ENCODE data around the gene UMODL1. TPM values are rescaled to one million over a fixed set of nuclear protein-coding genes. Genes with fewer than 3 reads are reported as not detected.
A peak's percentile ranks its signal among the peaks of the same experiment; 100 is the strongest.

UMODL1 gene
- polyA plus RNA-seq, 1 donor, result 0.67 TPM

DNA sequence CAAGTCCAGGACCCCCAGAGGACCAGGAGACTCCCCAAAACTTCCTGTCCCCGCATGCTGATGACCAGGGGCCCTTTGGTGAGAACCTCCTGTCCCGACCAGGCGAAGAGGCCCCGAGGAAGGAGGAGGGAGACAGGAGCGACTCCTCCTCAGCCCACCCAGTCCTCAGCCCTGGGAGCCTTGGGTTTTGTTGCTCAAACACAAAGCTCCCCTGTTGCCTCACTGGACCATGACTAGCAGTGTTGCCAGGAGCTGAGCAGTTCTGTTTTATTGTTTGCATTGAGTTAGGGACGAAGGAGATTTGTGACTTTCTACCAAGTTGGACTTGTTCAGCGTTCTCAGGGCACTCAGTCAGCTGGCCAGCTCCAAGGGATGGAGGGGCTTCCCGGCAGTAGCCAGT, 10.0 kb downstream of the UMODL1 start:
- peaks cover under 1% of the 10 kb centered on the region for H3K9me3 ChIP-seq (ENCODE audit: control insufficient read depth, low read depth, low read length)
- H3K4me1 ChIP-seq (ENCODE audit: control insufficient read depth, insufficient read depth, low read length), result peaks cover 3% of the 10 kb centered on the region
- no peak overlapping the region for H3K4me3 ChIP-seq (ENCODE audit: low read length)
- DNase-seq, result no peak
- H3K36me3 ChIP-seq (ENCODE audit: control insufficient read depth, insufficient read depth, low read length), result no peaks in the 10 kb centered on the region
- no peak overlapping the region for H3K27ac ChIP-seq (ENCODE audit: low read length)
- no CpG with 5 or more reads among the region's 8 CpGs for WGBS (ENCODE audit: insufficient coverage, low lambda C conversion rate)
- H3K27me3 ChIP-seq (ENCODE audit: control insufficient read depth, insufficient read depth, low read length), result no peaks in the 10 kb centered on the region

DNA sequence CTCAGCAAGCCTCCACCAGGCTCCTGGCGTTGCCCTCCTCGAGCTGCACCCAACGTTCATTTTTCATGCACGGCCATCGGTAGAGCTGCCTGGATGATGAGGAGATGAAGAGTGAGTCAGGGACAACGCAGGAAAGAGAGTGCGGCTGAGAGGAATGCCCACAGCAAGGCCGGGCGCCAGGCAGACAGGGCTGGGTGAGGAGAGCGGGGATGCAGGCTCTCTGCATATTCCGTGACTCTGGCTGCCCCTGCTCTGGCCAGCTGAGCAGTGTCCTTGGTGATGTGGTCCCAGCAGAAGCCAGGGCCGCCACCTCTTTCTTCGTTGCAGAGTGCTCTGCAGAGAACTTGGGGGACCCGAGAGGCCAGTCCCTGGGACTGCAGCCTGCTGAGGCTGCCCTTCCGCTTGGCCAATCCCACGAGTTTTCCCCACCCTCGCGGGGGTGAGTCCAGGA, 10.8 kb downstream of the UMODL1 start:
- Histone ChIP-seq H3K4me3 (ENCODE audit: low read length) (no peak overlapping the region), H3K27me3 (ENCODE audit: control insufficient read depth, insufficient read depth, low read length) (no peaks in the 10 kb centered on the region), H3K36me3 (ENCODE audit: control insufficient read depth, insufficient read depth, low read length) (no peaks in the 10 kb centered on the region), H3K27ac (ENCODE audit: low read length) (no peak overlapping the region), H3K9me3 (ENCODE audit: control insufficient read depth, low read depth, low read length) (no peaks in the 10 kb centered on the region), H3K4me1 (ENCODE audit: control insufficient read depth, insufficient read depth, low read length) (peaks cover 3% of the 10 kb centered on the region)
- no peak for DNase-seq
- WGBS (ENCODE audit: insufficient coverage, low lambda C conversion rate), result no CpG with 5 or more reads among the region's 18 CpGs

GRCh38 chr21:42082501-42083360, 11.6 kb downstream of the UMODL1 start:
- H3K36me3 ChIP-seq (ENCODE audit: control insufficient read depth, insufficient read depth, low read length), result no peaks in the 10 kb centered on the region
- no peaks in the 10 kb centered on the region for H3K27me3 ChIP-seq (ENCODE audit: control insufficient read depth, insufficient read depth, low read length)
- WGBS (ENCODE audit: insufficient coverage, low lambda C conversion rate), result no CpG with 5 or more reads among the region's 22 CpGs
- no peak overlapping the region for H3K27ac ChIP-seq (ENCODE audit: low read length)
- DNase-seq, result no peak
- H3K4me1 ChIP-seq (ENCODE audit: control insufficient read depth, insufficient read depth, low read length), result peaks cover 1% of the 10 kb centered on the region
- H3K9me3 ChIP-seq (ENCODE audit: control insufficient read depth, low read depth, low read length), result no peaks in the 10 kb centered on the region
- no peak overlapping the region for H3K4me3 ChIP-seq (ENCODE audit: low read length)

- no peak for DNase-seq
- Histone ChIP-seq H3K36me3 (ENCODE audit: control insufficient read depth, insufficient read depth, low read length) (no peaks in the 10 kb centered on the region), H3K4me3 (ENCODE audit: low read length) (no peak overlapping the region), H3K27me3 (ENCODE audit: control insufficient read depth, insufficient read depth, low read length) (no peaks in the 10 kb centered on the region), H3K9me3 (ENCODE audit: control insufficient read depth, low read depth, low read length) (no peaks in the 10 kb centered on the region), H3K27ac (ENCODE audit: low read length) (no peak overlapping the region), H3K4me1 (ENCODE audit: control insufficient read depth, insufficient read depth, low read length) (no peaks in the 10 kb centered on the region)
- WGBS (ENCODE audit: insufficient coverage, low lambda C conversion rate), result no CpG with 5 or more reads among the region's 6 CpGs
Observed at GRCh38 chr21:42083361-42083690, 12.2 kb downstream of the UMODL1 start.

DNA sequence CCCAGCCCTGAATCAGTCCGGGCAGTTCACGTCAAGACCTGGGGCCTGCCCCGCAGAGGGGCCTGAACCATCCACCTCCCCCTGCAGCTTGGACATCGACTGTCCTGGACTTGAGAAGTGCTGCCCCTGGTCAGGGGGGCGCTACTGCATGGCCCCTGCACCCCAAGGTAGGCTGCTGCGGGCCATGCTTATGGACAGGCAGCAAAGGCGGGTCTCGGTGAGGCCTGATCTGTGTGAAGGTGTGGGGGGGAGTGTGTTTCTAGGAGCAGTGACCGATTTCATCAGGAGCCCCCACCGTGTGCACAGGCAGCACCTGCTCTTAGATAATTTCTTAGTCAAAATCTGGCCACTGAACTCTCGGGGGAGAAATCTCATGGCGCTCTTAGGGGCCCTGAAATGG, 13.0 kb downstream of the UMODL1 start:
- H3K4me1 ChIP-seq (ENCODE audit: control insufficient read depth, insufficient read depth, low read length), result peaks cover under 1% of the 10 kb centered on the region
- H3K27me3 ChIP-seq (ENCODE audit: control insufficient read depth, insufficient read depth, low read length), result no peaks in the 10 kb centered on the region
- no peaks in the 10 kb centered on the region for H3K36me3 ChIP-seq (ENCODE audit: control insufficient read depth, insufficient read depth, low read length)
- H3K27ac ChIP-seq (ENCODE audit: low read length), result no peak overlapping the region
- H3K4me3 ChIP-seq (ENCODE audit: low read length), result no peak overlapping the region
- WGBS (ENCODE audit: insufficient coverage, low lambda C conversion rate), result no CpG with 5 or more reads among the region's 12 CpGs
- no peak for DNase-seq
- no peaks in the 10 kb centered on the region for H3K9me3 ChIP-seq (ENCODE audit: control insufficient read depth, low read depth, low read length)

- WGBS (ENCODE audit: insufficient coverage, low lambda C conversion rate), result 100% methylated on average over 1 of the region's 16 CpGs
- H3K27ac ChIP-seq (ENCODE audit: low read length), result no peak overlapping the region
Observed at GRCh38 chr21:42085246-42086077, 14.3 kb downstream of the UMODL1 start.

DNA sequence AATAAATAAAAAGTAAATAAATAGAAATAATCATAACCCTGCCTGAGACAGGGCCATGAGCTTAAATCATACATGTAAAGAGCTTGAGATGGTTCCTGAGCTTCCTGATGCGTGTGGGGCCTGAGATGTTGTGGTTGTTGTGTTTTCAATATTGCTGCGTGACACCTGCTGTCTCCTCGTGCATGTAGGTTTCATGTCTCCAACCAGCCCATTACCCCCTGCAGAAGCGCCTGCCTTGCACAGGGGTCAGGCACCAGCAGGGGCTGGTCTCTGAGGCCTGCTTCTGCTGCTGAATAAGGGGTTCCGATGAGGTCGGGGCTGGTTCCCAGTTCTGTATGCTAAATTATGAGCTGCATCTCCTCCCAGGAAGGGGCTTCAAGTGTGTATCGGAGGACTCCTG, 15.9 kb downstream of the UMODL1 start:
- DNase-seq, result no peak
- H3K27ac ChIP-seq (ENCODE audit: low read length), result no peak overlapping the region
- H3K4me3 ChIP-seq (ENCODE audit: low read length), result no peak overlapping the region
- no peaks in the 10 kb centered on the region for H3K36me3 ChIP-seq (ENCODE audit: control insufficient read depth, insufficient read depth, low read length)
- WGBS (ENCODE audit: insufficient coverage, low lambda C conversion rate), result no CpG with 5 or more reads among the region's 7 CpGs
- peaks cover 2% of the 10 kb centered on the region for H3K4me1 ChIP-seq (ENCODE audit: control insufficient read depth, insufficient read depth, low read length)
- no peaks in the 10 kb centered on the region for H3K27me3 ChIP-seq (ENCODE audit: control insufficient read depth, insufficient read depth, low read length)
- H3K9me3 ChIP-seq (ENCODE audit: control insufficient read depth, low read depth, low read length), result peaks cover 4% of the 10 kb centered on the region

More at GRCh38 chr21:42085246-42086077, 14.3 kb downstream of the UMODL1 start:
- peaks cover 2% of the 10 kb centered on the region for H3K4me1 ChIP-seq (ENCODE audit: control insufficient read depth, insufficient read depth, low read length)
- H3K27me3 ChIP-seq (ENCODE audit: control insufficient read depth, insufficient read depth, low read length), result no peaks in the 10 kb centered on the region
- H3K9me3 ChIP-seq (ENCODE audit: control insufficient read depth, low read depth, low read length), result peaks cover 4% of the 10 kb centered on the region
- no peaks in the 10 kb centered on the region for H3K36me3 ChIP-seq (ENCODE audit: control insufficient read depth, insufficient read depth, low read length)
- H3K4me3 ChIP-seq (ENCODE audit: low read length), result no peak overlapping the region
- no peak for DNase-seq

GRCh38 chr21:42088148-42088547, 17.0 kb downstream of the UMODL1 start:
- no peak for DNase-seq
- WGBS (ENCODE audit: insufficient coverage, low lambda C conversion rate), result no CpG with 5 or more reads among the region's 14 CpGs
- no peaks in the 10 kb centered on the region for H3K36me3 ChIP-seq (ENCODE audit: control insufficient read depth, insufficient read depth, low read length)

DNA sequence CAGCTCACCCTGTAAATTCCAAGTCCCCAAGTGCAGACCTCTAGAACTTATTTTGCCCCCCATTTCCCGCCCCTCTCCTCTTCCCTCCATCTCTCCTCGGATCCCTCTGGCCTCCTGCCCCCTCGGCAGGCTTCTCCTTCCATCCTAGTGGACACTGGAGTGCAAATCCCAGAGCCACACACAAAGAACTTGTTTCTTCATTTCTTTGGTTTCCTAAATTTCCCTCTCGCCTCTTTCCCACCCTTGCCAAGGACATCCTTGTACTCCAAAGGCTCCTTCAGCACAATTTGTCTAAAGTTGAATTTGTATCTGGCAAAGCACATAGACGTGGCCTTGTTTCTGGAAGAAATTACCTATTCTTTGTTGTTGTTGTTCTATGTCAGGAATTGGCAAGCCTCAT, 17.5 kb downstream of the UMODL1 start:
- no peaks in the 10 kb centered on the region for H3K27me3 ChIP-seq (ENCODE audit: control insufficient read depth, insufficient read depth, low read length)
- WGBS (ENCODE audit: insufficient coverage, low lambda C conversion rate), result 95% methylated on average over 3 of the region's 5 CpGs
- no peak overlapping the region for H3K27ac ChIP-seq (ENCODE audit: low read length)
- H3K36me3 ChIP-seq (ENCODE audit: control insufficient read depth, insufficient read depth, low read length), result no peaks in the 10 kb centered on the region
- peaks cover 4% of the 10 kb centered on the region for H3K9me3 ChIP-seq (ENCODE audit: control insufficient read depth, low read depth, low read length)
- no peak overlapping the region for H3K4me3 ChIP-seq (ENCODE audit: low read length)
- no peak for DNase-seq
- H3K4me1 ChIP-seq (ENCODE audit: control insufficient read depth, insufficient read depth, low read length), result peaks cover 2% of the 10 kb centered on the region

More at GRCh38 chr21:42088148-42088547, 17.0 kb downstream of the UMODL1 start:
- peaks cover 2% of the 10 kb centered on the region for H3K4me1 ChIP-seq (ENCODE audit: control insufficient read depth, insufficient read depth, low read length)
- no peak overlapping the region for H3K27ac ChIP-seq (ENCODE audit: low read length)
- peaks cover 4% of the 10 kb centered on the region for H3K9me3 ChIP-seq (ENCODE audit: control insufficient read depth, low read depth, low read length)
- no peak overlapping the region for H3K4me3 ChIP-seq (ENCODE audit: low read length)
- H3K27me3 ChIP-seq (ENCODE audit: control insufficient read depth, insufficient read depth, low read length), result no peaks in the 10 kb centered on the region

- no peaks in the 10 kb centered on the region for H3K36me3 ChIP-seq (ENCODE audit: control insufficient read depth, insufficient read depth, low read length)
- DNase-seq, result peak; percentile 39 to 69
- H3K4me3 ChIP-seq (ENCODE audit: low read length), result no peak overlapping the region
- no CpG with 5 or more reads among the region's 12 CpGs for WGBS (ENCODE audit: insufficient coverage, low lambda C conversion rate)
- H3K27me3 ChIP-seq (ENCODE audit: control insufficient read depth, insufficient read depth, low read length), result no peaks in the 10 kb centered on the region
- no peak overlapping the region for H3K27ac ChIP-seq (ENCODE audit: low read length)
- H3K4me1 ChIP-seq (ENCODE audit: control insufficient read depth, insufficient read depth, low read length), result peaks cover 2% of the 10 kb centered on the region
- H3K9me3 ChIP-seq (ENCODE audit: control insufficient read depth, low read depth, low read length), result peaks cover 4% of the 10 kb centered on the region
Observed at GRCh38 chr21:42089093-42089631, 18.0 kb downstream of the UMODL1 start.

Measured in large intestine (tissue), 3 donors.